Measurements from ENCODE around the gene DLGAP1.
A peak's percentile ranks its signal among the peaks of the same experiment; 100 is the strongest.

Gene DLGAP1

GRCh38 chr18:3794537-3795348 is 660.4 kb downstream of the DLGAP1 start:
- H4K5ac ChIP-seq (ENCODE audit: low read length), result no peak overlapping the region
- H3K79me1 ChIP-seq (ENCODE audit: low read length), result no peaks in the 10 kb centered on the region
- peaks cover 7% of the 10 kb centered on the region for H3K4me1 ChIP-seq (ENCODE audit: control insufficient read depth, low read depth, low read length)
- peak; percentile 95 for DNase-seq
- no peak overlapping the region for H3K23ac ChIP-seq (ENCODE audit: low read length)
- no peaks in the 10 kb centered on the region for H3K79me2 ChIP-seq (ENCODE audit: control insufficient read depth, insufficient read depth, low read length)
- no peak overlapping the region for H3K4me3 ChIP-seq (ENCODE audit: low read length)
- H3K4ac ChIP-seq (ENCODE audit: low read depth, low read length), result no peak overlapping the region
- no peak overlapping the region for H4K8ac ChIP-seq (ENCODE audit: low read depth, low read length)
- no peak overlapping the region for H3K18ac ChIP-seq (ENCODE audit: low read length)
- no peak overlapping the region for H3K27ac ChIP-seq (ENCODE audit: low read depth, low read length)
- no peak overlapping the region for H2BK15ac ChIP-seq (replicated peaks; ENCODE audit: low read depth)
- no peak overlapping the region for H3K4me2 ChIP-seq (ENCODE audit: low read length)
- H3K27me3 ChIP-seq (ENCODE audit: insufficient read depth, low read length, poor library complexity), result no peaks in the 10 kb centered on the region
- no peaks in the 10 kb centered on the region for H3K36me3 ChIP-seq (ENCODE audit: control insufficient read depth, insufficient read depth, low read length)
- no peak overlapping the region for H3K9ac ChIP-seq (ENCODE audit: low read length)
- H2BK120ac ChIP-seq (ENCODE audit: low read depth, low read length), result no peak overlapping the region
- no peak overlapping the region for H2AK5ac ChIP-seq (ENCODE audit: low read length)
- H2BK5ac ChIP-seq (ENCODE audit: low read length), result no peak overlapping the region
- no peak overlapping the region for H3K56ac ChIP-seq (ENCODE audit: low read length)
- no CpG with 5 or more reads among the region's 9 CpGs for WGBS (ENCODE audit: extremely low coverage, insufficient coverage, low lambda C conversion rate)

- Histone ChIP-seq H3K4me1 (ENCODE audit: control insufficient read depth, low read depth, low read length) (peaks cover 7% of the 10 kb centered on the region), H2AK5ac (ENCODE audit: low read length) (no peak overlapping the region), H3K27ac (ENCODE audit: low read depth, low read length) (no peak overlapping the region), H3K36me3 (ENCODE audit: control insufficient read depth, insufficient read depth, low read length) (no peaks in the 10 kb centered on the region), H3K27me3 (ENCODE audit: insufficient read depth, low read length, poor library complexity) (no peaks in the 10 kb centered on the region), H3K56ac (ENCODE audit: low read length) (peak overlapping the region; percentile 11), H3K4ac (ENCODE audit: low read depth, low read length) (no peak overlapping the region), H3K79me2 (ENCODE audit: control insufficient read depth, insufficient read depth, low read length) (no peaks in the 10 kb centered on the region), H3K79me1 (ENCODE audit: low read length) (no peaks in the 10 kb centered on the region), H2BK120ac (ENCODE audit: low read depth, low read length) (no peak overlapping the region), H2BK5ac (ENCODE audit: low read length) (no peak overlapping the region), H3K4me2 (ENCODE audit: low read length) (no peak overlapping the region), H3K23ac (ENCODE audit: low read length) (no peak overlapping the region), H3K9ac (ENCODE audit: low read length) (no peak overlapping the region), H3K18ac (ENCODE audit: low read length) (no peak overlapping the region), H2BK15ac (replicated peaks; ENCODE audit: low read depth) (no peak overlapping the region), H3K4me3 (ENCODE audit: low read length) (no peak overlapping the region), H4K5ac (ENCODE audit: low read length) (no peak overlapping the region), H4K8ac (ENCODE audit: low read depth, low read length) (no peak overlapping the region)
- no CpG with 5 or more reads among the region's 6 CpGs for WGBS (ENCODE audit: extremely low coverage, insufficient coverage, low lambda C conversion rate)
- no peak for DNase-seq
Measured at GRCh38 chr18:3793545-3793944, 661.6 kb downstream of the DLGAP1 start.

- Histone ChIP-seq H4K8ac (ENCODE audit: low read depth, low read length) (no peak overlapping the region), H3K18ac (ENCODE audit: low read length) (no peak overlapping the region), H2BK5ac (ENCODE audit: low read length) (no peak overlapping the region), H4K5ac (ENCODE audit: low read length) (no peak overlapping the region), H3K4me3 (ENCODE audit: low read length) (no peak overlapping the region), H3K23ac (ENCODE audit: low read length) (no peak overlapping the region), H3K79me1 (ENCODE audit: low read length) (no peaks in the 10 kb centered on the region), H3K27ac (ENCODE audit: low read depth, low read length) (no peak overlapping the region), H3K36me3 (ENCODE audit: control insufficient read depth, insufficient read depth, low read length) (no peaks in the 10 kb centered on the region), H3K9ac (ENCODE audit: low read length) (no peak overlapping the region), H3K4me2 (ENCODE audit: low read length) (no peak overlapping the region), H3K79me2 (ENCODE audit: control insufficient read depth, insufficient read depth, low read length) (no peaks in the 10 kb centered on the region), H2BK15ac (replicated peaks; ENCODE audit: low read depth) (no peak overlapping the region), H2BK120ac (ENCODE audit: low read depth, low read length) (no peak overlapping the region), H3K56ac (ENCODE audit: low read length) (no peak overlapping the region), H3K4me1 (ENCODE audit: control insufficient read depth, low read depth, low read length) (peaks cover 7% of the 10 kb centered on the region), H3K4ac (ENCODE audit: low read depth, low read length) (no peak overlapping the region), H3K27me3 (ENCODE audit: insufficient read depth, low read length, poor library complexity) (no peaks in the 10 kb centered on the region), H2AK5ac (ENCODE audit: low read length) (no peak overlapping the region)
- no CpG with 5 or more reads among the region's 5 CpGs for WGBS (ENCODE audit: extremely low coverage, insufficient coverage, low lambda C conversion rate)
- DNase-seq, result no peak
Measured at GRCh38 chr18:3793111-3793510, 662.0 kb downstream of the DLGAP1 start.

- Histone ChIP-seq H4K5ac (ENCODE audit: low read length) (no peak overlapping the region), H3K27me3 (ENCODE audit: insufficient read depth, low read length, poor library complexity) (no peaks in the 10 kb centered on the region), H3K4me1 (ENCODE audit: control insufficient read depth, low read depth, low read length) (peaks cover 7% of the 10 kb centered on the region), H3K4ac (ENCODE audit: low read depth, low read length) (no peak overlapping the region), H3K23ac (ENCODE audit: low read length) (no peak overlapping the region), H3K4me3 (ENCODE audit: low read length) (no peak overlapping the region), H2AK5ac (ENCODE audit: low read length) (no peak overlapping the region), H4K8ac (ENCODE audit: low read depth, low read length) (no peak overlapping the region), H3K79me2 (ENCODE audit: control insufficient read depth, insufficient read depth, low read length) (no peaks in the 10 kb centered on the region), H3K56ac (ENCODE audit: low read length) (no peak overlapping the region), H3K36me3 (ENCODE audit: control insufficient read depth, insufficient read depth, low read length) (no peaks in the 10 kb centered on the region), H3K18ac (ENCODE audit: low read length) (no peak overlapping the region), H3K9ac (ENCODE audit: low read length) (no peak overlapping the region), H2BK15ac (replicated peaks; ENCODE audit: low read depth) (no peak overlapping the region), H2BK120ac (ENCODE audit: low read depth, low read length) (no peak overlapping the region), H3K4me2 (ENCODE audit: low read length) (no peak overlapping the region), H2BK5ac (ENCODE audit: low read length) (no peak overlapping the region), H3K79me1 (ENCODE audit: low read length) (no peaks in the 10 kb centered on the region), H3K27ac (ENCODE audit: low read depth, low read length) (no peak overlapping the region)
- WGBS (ENCODE audit: extremely low coverage, insufficient coverage, low lambda C conversion rate), result no CpG with 5 or more reads among the region's 9 CpGs
- DNase-seq, result no peak
Measured at GRCh38 chr18:3792711-3793110, 662.4 kb downstream of the DLGAP1 start.

GRCh38 chr18:3791238-3791637 is 663.9 kb downstream of the DLGAP1 start:
- Histone ChIP-seq H3K18ac (ENCODE audit: low read length) (no peak overlapping the region), H3K4me2 (ENCODE audit: low read length) (no peak overlapping the region), H3K4ac (ENCODE audit: low read depth, low read length) (no peak overlapping the region), H3K27ac (ENCODE audit: low read depth, low read length) (no peak overlapping the region), H3K56ac (ENCODE audit: low read length) (no peak overlapping the region), H2BK5ac (ENCODE audit: low read length) (no peak overlapping the region), H3K23ac (ENCODE audit: low read length) (no peak overlapping the region), H4K8ac (ENCODE audit: low read depth, low read length) (no peak overlapping the region), H3K4me1 (ENCODE audit: control insufficient read depth, low read depth, low read length) (peaks cover 7% of the 10 kb centered on the region), H3K79me2 (ENCODE audit: control insufficient read depth, insufficient read depth, low read length) (no peaks in the 10 kb centered on the region), H2BK15ac (replicated peaks; ENCODE audit: low read depth) (no peak overlapping the region), H3K27me3 (ENCODE audit: insufficient read depth, low read length, poor library complexity) (no peaks in the 10 kb centered on the region), H3K36me3 (ENCODE audit: control insufficient read depth, insufficient read depth, low read length) (no peaks in the 10 kb centered on the region), H4K5ac (ENCODE audit: low read length) (no peak overlapping the region), H2BK120ac (ENCODE audit: low read depth, low read length) (no peak overlapping the region), H3K4me3 (ENCODE audit: low read length) (no peak overlapping the region), H3K9ac (ENCODE audit: low read length) (no peak overlapping the region), H2AK5ac (ENCODE audit: low read length) (no peak overlapping the region), H3K79me1 (ENCODE audit: low read length) (no peaks in the 10 kb centered on the region)
- WGBS (ENCODE audit: extremely low coverage, insufficient coverage, low lambda C conversion rate), result no CpG with 5 or more reads among the region's 4 CpGs
- DNase-seq, result no peak

- Histone ChIP-seq H3K36me3 (ENCODE audit: control insufficient read depth, insufficient read depth, low read length) (no peaks in the 10 kb centered on the region), H3K79me1 (ENCODE audit: low read length) (no peaks in the 10 kb centered on the region), H3K18ac (ENCODE audit: low read length) (no peak overlapping the region), H3K9ac (ENCODE audit: low read length) (no peak overlapping the region), H3K23ac (ENCODE audit: low read length) (no peak overlapping the region), H2BK120ac (ENCODE audit: low read depth, low read length) (no peak overlapping the region), H2BK5ac (ENCODE audit: low read length) (no peak overlapping the region), H3K27ac (ENCODE audit: low read depth, low read length) (no peak overlapping the region), H3K4ac (ENCODE audit: low read depth, low read length) (no peak overlapping the region), H3K4me3 (ENCODE audit: low read length) (no peak overlapping the region), H3K79me2 (ENCODE audit: control insufficient read depth, insufficient read depth, low read length) (no peaks in the 10 kb centered on the region), H3K56ac (ENCODE audit: low read length) (no peak overlapping the region), H3K27me3 (ENCODE audit: insufficient read depth, low read length, poor library complexity) (no peaks in the 10 kb centered on the region), H4K8ac (ENCODE audit: low read depth, low read length) (no peak overlapping the region), H3K4me1 (ENCODE audit: control insufficient read depth, low read depth, low read length) (peaks cover 7% of the 10 kb centered on the region), H4K5ac (ENCODE audit: low read length) (no peak overlapping the region), H2BK15ac (replicated peaks; ENCODE audit: low read depth) (no peak overlapping the region), H3K4me2 (ENCODE audit: low read length) (no peak overlapping the region), H2AK5ac (ENCODE audit: low read length) (no peak overlapping the region)
- no CpG with 5 or more reads among the region's 5 CpGs for WGBS (ENCODE audit: extremely low coverage, insufficient coverage, low lambda C conversion rate)
- no peak for DNase-seq
Measured at GRCh38 chr18:3790703-3791102, 664.4 kb downstream of the DLGAP1 start.
